Activated naive CD8-positive, alpha-beta T cell treated with anti-CD3 and anti-CD28 coated beads, Interleukin-2, amount 10 ng/mL, durations not matched to agents 7 days and 5 days (primary cell): Measurements from ENCODE around the gene LRRC26. TPM values are rescaled to one million over a fixed set of nuclear protein-coding genes. Genes with fewer than 3 reads are reported as not detected.

Experiments used
- ATAC-seq: fragments of 150-1000 bp; cut with Tn5 transposase; one replicate; pipeline ENCODE4 v1.10.0; 2021; ENCODE audit warnings: low read depth, moderate library complexity
- POLR2A ChIA-PET: fragments of 350-600 bp; sonication (Branson Sonifier 250); formaldehyde crosslinking; loops from one replicate; lab custom pipeline; 2021; ENCODE audit warnings: antibody characterized with exemption; lab: Charles Lee
- DNase-seq: peaks from one replicate; pipeline ENCODE4 v3.0.0; 2021
- H3K27ac Mint-ChIP-seq: one replicate; pipeline ENCODE4 v1.8.0; 2022; ENCODE audit warnings: mild to moderate bottlenecking, mixed read lengths
- H3K27me3 Mint-ChIP-seq: one replicate; pipeline ENCODE4 v1.8.0; 2022; ENCODE audit warnings: mild to moderate bottlenecking, moderate library complexity, mixed read lengths
- H3K36me3 Mint-ChIP-seq: one replicate; pipeline ENCODE4 v1.8.0; 2021; ENCODE audit warnings: mild to moderate bottlenecking, mixed read lengths
- H3K4me1 Mint-ChIP-seq: one replicate; pipeline ENCODE4 v1.8.0; 2021; ENCODE audit warnings: mixed read lengths
- H3K4me3 Mint-ChIP-seq: one replicate; pipeline ENCODE4 v1.8.0; 2022; ENCODE audit warnings: mild to moderate bottlenecking, moderate library complexity, mixed read lengths
- H3K9me3 Mint-ChIP-seq: one replicate; pipeline ENCODE4 v1.8.0; 2021; ENCODE audit warnings: mixed read lengths
- total RNA-seq, 2 experiments: library from RNA; stranded (reverse); gene quantifications; one replicate each; pipeline ENCODE4 v1.2.3, GENCODE V29; 2021

LRRC26 gene
- total RNA-seq, 2 experiments from 2014 or later, result not detected

- peaks cover 10% of the 10 kb centered on the region for H3K4me1 Mint-ChIP-seq
- no peak overlapping the region for H3K27ac Mint-ChIP-seq
- H3K4me3 Mint-ChIP-seq, result no peak overlapping the region
- no peaks in the 10 kb centered on the region for H3K36me3 Mint-ChIP-seq
- ATAC-seq (no peak), DNase-seq (no peak)
- H3K27me3 Mint-ChIP-seq, result peaks cover 30% of the 10 kb centered on the region
- POLR2A ChIA-PET, result interaction anchor here (1.3 to 2.3 kb wide), 2 partner anchors 11 to 28 kb away, joined by 3 to 9 read pairs; no protein-coding TSS in a partner anchor
- H3K9me3 Mint-ChIP-seq, result no peaks in the 10 kb centered on the region
Measured at GRCh38 chr9:137157618-137158415, 12.0 kb downstream of the LRRC26 start.

GRCh38 chr9:137156567-137157375 lies 13.1 kb downstream of the LRRC26 start:
- ATAC-seq (peak; percentile 48), DNase-seq (peak; percentile 69)
- Mint-ChIP-seq H3K36me3 (no peaks in the 10 kb centered on the region), H3K27ac (no peak overlapping the region), H3K4me3 (peak overlapping the region; percentile 42), H3K27me3 (peaks cover 30% of the 10 kb centered on the region), H3K4me1 (peaks cover 10% of the 10 kb centered on the region), H3K9me3 (no peaks in the 10 kb centered on the region)
- POLR2A ChIA-PET, result interaction anchor here (0.6 to 2.3 kb wide), 2 partner anchors 27 to 68 kb away, joined by 5 to 9 read pairs; partner anchors contain the start of gene CYSRT1

GRCh38 chr9:137152844-137153405 lies 16.9 kb downstream of the LRRC26 start:
- no peaks in the 10 kb centered on the region for H3K9me3 Mint-ChIP-seq
- ATAC-seq, result no peak

GRCh38 chr9:137150617-137151457 lies 19.0 kb downstream of the LRRC26 start:
- DNase-seq, result no peak
- H3K9me3 Mint-ChIP-seq, result no peaks in the 10 kb centered on the region
- no peak overlapping the region for H3K27ac Mint-ChIP-seq
- POLR2A ChIA-PET, result interaction anchor here (1.0 to 1.4 kb wide), 3 partner anchors 13 to 50 kb away, joined by 4 read pairs; partner anchors contain the start of gene TPRN
- peaks cover 4% of the 10 kb centered on the region for H3K4me1 Mint-ChIP-seq
- peaks cover under 1% of the 10 kb centered on the region for H3K27me3 Mint-ChIP-seq
- H3K36me3 Mint-ChIP-seq, result no peaks in the 10 kb centered on the region
- peak; percentile 12 for ATAC-seq
- H3K4me3 Mint-ChIP-seq, result no peak overlapping the region

More at GRCh38 chr9:137152844-137153405, 16.9 kb downstream of the LRRC26 start:
- DNase-seq, result no peak
- Mint-ChIP-seq H3K36me3 (no peaks in the 10 kb centered on the region), H3K4me1 (peaks cover 3% of the 10 kb centered on the region), H3K4me3 (no peak overlapping the region), H3K27me3 (peaks cover 10% of the 10 kb centered on the region), H3K27ac (no peak overlapping the region)
- POLR2A ChIA-PET, result interaction anchor here (0.7 kb wide), 1 partner anchor 70 kb away, joined by 3 read pairs; no protein-coding TSS in a partner anchor

- no peaks in the 10 kb centered on the region for H3K27me3 Mint-ChIP-seq
- H3K4me1 Mint-ChIP-seq, result peaks cover 4% of the 10 kb centered on the region
- no peaks in the 10 kb centered on the region for H3K9me3 Mint-ChIP-seq
- ATAC-seq (no peak), DNase-seq (no peak)
- no peak overlapping the region for H3K4me3 Mint-ChIP-seq
- H3K27ac Mint-ChIP-seq, result no peak overlapping the region
- no peaks in the 10 kb centered on the region for H3K36me3 Mint-ChIP-seq
- POLR2A ChIA-PET, result interaction anchor here (0.6 to 1.4 kb wide), 3 partner anchors 19 to 51 kb away, joined by 3 to 4 read pairs (median 4); partner anchors contain the start of gene TPRN
Measured at GRCh38 chr9:137149942-137150616, 19.8 kb downstream of the LRRC26 start.

GRCh38 chr9:137149363-137149762 lies 20.5 kb downstream of the LRRC26 start:
- Mint-ChIP-seq H3K36me3 (no peaks in the 10 kb centered on the region), H3K27ac (no peak overlapping the region), H3K27me3 (no peaks in the 10 kb centered on the region), H3K4me1 (peaks cover 4% of the 10 kb centered on the region), H3K9me3 (no peaks in the 10 kb centered on the region), H3K4me3 (no peak overlapping the region)
- DNase-seq (no peak), ATAC-seq (no peak)
- POLR2A ChIA-PET, result interaction anchor here (1.2 kb wide), 1 partner anchor 20 kb away, joined by 4 read pairs; no protein-coding TSS in a partner anchor

GRCh38 chr9:137148661-137149060 lies 21.2 kb downstream of the LRRC26 start:
- H3K36me3 Mint-ChIP-seq, result no peaks in the 10 kb centered on the region
- no peak overlapping the region for H3K4me3 Mint-ChIP-seq
- no peak overlapping the region for H3K27ac Mint-ChIP-seq
- no peaks in the 10 kb centered on the region for H3K9me3 Mint-ChIP-seq
- DNase-seq (no peak), ATAC-seq (no peak)
- no peaks in the 10 kb centered on the region for H3K27me3 Mint-ChIP-seq
- H3K4me1 Mint-ChIP-seq, result peaks cover 4% of the 10 kb centered on the region
- POLR2A ChIA-PET, result no interaction called here

- Mint-ChIP-seq H3K36me3 (no peaks in the 10 kb centered on the region), H3K27me3 (no peaks in the 10 kb centered on the region), H3K4me1 (peaks cover 4% of the 10 kb centered on the region), H3K9me3 (no peaks in the 10 kb centered on the region), H3K27ac (no peak overlapping the region), H3K4me3 (no peak overlapping the region)
- DNase-seq, result no peak
- no peak for ATAC-seq
- POLR2A ChIA-PET, result no interaction called here
Measured at GRCh38 chr9:137148242-137148641, 21.6 kb downstream of the LRRC26 start.

GRCh38 chr9:137147793-137148160 lies 22.1 kb downstream of the LRRC26 start:
- H3K27ac Mint-ChIP-seq, result no peak overlapping the region
- H3K36me3 Mint-ChIP-seq, result no peaks in the 10 kb centered on the region
- ATAC-seq (no peak), DNase-seq (no peak)
- no peaks in the 10 kb centered on the region for H3K27me3 Mint-ChIP-seq
- POLR2A ChIA-PET, result no interaction called here
- H3K4me1 Mint-ChIP-seq, result peaks cover 4% of the 10 kb centered on the region
- H3K4me3 Mint-ChIP-seq, result no peak overlapping the region
- H3K9me3 Mint-ChIP-seq, result no peaks in the 10 kb centered on the region

- Mint-ChIP-seq H3K9me3 (no peaks in the 10 kb centered on the region), H3K27me3 (peaks cover under 1% of the 10 kb centered on the region), H3K36me3 (no peaks in the 10 kb centered on the region), H3K4me3 (no peak overlapping the region), H3K4me1 (peaks cover 4% of the 10 kb centered on the region), H3K27ac (no peak overlapping the region)
- ATAC-seq (no peak), DNase-seq (no peak)
- POLR2A ChIA-PET, result interaction anchor here (1.1 kb wide), 1 partner anchor 11 kb away, joined by 3 read pairs; no protein-coding TSS in a partner anchor
Measured at GRCh38 chr9:137147091-137147792, 22.6 kb downstream of the LRRC26 start.

- no peaks in the 10 kb centered on the region for H3K9me3 Mint-ChIP-seq
- no peak overlapping the region for H3K27ac Mint-ChIP-seq
- ATAC-seq, result peak; percentile 19
- peaks cover 2% of the 10 kb centered on the region for H3K27me3 Mint-ChIP-seq
- no peak overlapping the region for H3K4me3 Mint-ChIP-seq
- DNase-seq, result no peak
- H3K4me1 Mint-ChIP-seq, result peaks cover 4% of the 10 kb centered on the region
- POLR2A ChIA-PET, result interaction anchor here (1.1 kb wide), 1 partner anchor 11 kb away, joined by 3 read pairs; no protein-coding TSS in a partner anchor
- no peaks in the 10 kb centered on the region for H3K36me3 Mint-ChIP-seq
Measured at GRCh38 chr9:137146527-137146918, 23.3 kb downstream of the LRRC26 start.
